ENCODE results near the gene DTX1.

The DTX1 gene

GRCh38 chr12:113088037-113088436, 31.5 kb downstream of the DTX1 start:
- Histone ChIP-seq H3K4me1 (ENCODE audit: control extremely low read depth in 1 of 4, control insufficient read depth in 4 of 4, insufficient read depth in 4 of 4, low read length in 3 of 4) (peaks cover 0 to 19% (median 15%) of the 10 kb centered on the region in 4 experiments), H3K4me3 (ENCODE audit: control insufficient read depth in 1 of 7, extremely low read depth in 1 of 7, insufficient read depth in 4 of 7, low read depth in 2 of 7, low read length in 6 of 7) (no peak overlapping the region), H3K27ac (ENCODE audit: insufficient read depth in 1 of 2, low read depth in 1 of 2, low read length in 2 of 2, poor library complexity in 1 of 2, severe bottlenecking in 2 of 2) (no peak overlapping the region), H3K27me3 (replicated peaks in 2 of 5; ENCODE audit: control insufficient read depth in 4 of 5, insufficient read depth in 5 of 5, low read length in 4 of 5) (peaks cover 0 to 9% (median 2%) of the 10 kb centered on the region in 5 experiments), H3K9me3 (ENCODE audit: control extremely low read depth in 1 of 5, control insufficient read depth in 4 of 5, insufficient read depth in 2 of 5, low read depth in 1 of 5, low read length in 4 of 5) (no peaks in the 10 kb centered on the region), H3K36me3 (ENCODE audit: control insufficient read depth in 4 of 4, insufficient read depth in 4 of 4, low read length in 3 of 4) (no peaks in the 10 kb centered on the region)
- POLR2A ChIA-PET = no interaction called here
- CTCF ChIA-PET = interaction anchor here (1.2 to 1.9 kb wide), 2 partner anchors 19 to 66 kb away, joined by 4 to 5 read pairs; no protein-coding TSS in a partner anchor
- WGBS (ENCODE audit: insufficient coverage) = 94% methylated on average over 3 of the region's 3 CpGs
- no peak for DNase-seq

DNA sequence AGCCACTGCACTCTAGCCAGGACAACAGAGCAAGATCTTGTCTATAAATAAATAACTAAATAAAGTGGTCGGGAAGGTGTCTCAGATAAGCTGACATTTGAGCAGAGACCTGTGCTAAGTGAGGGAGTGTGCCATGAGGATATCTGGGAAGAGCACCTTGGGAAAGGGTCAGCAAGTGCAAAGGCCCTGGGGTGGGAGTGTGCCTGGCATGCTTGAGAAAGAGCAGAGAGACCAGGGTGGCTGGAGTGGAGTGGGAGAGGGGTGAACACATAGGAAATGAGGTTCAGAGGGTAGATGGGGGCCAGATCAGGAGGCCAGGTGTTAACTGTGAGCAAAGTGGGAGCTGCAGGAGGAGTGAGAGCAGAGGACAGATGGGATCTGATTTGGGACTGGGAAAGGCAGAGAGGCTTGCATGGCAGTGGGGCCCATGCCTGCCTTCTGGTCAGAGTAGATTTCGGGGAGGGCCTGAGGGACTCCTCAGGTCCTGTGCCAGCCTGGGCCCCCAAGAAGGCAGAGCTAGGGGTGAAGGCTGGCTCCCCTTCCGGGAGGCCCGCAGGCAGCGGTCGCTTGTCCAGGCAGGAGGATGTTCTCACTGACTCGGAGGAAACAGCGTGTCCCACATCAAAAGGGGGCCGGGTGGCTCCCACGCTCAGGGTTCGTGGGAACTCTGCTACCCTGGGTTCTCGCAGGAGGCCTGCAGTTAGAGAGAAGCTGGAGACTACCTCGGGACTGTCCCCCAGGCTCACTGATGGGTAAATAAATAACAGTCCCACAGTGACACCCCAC, 32.6 kb downstream of the DTX1 start:
- no peaks in the 10 kb centered on the region for H3K36me3 ChIP-seq (ENCODE audit: control insufficient read depth in 4 of 4, insufficient read depth in 4 of 4, low read length in 3 of 4)
- 91% methylated on average over 11 of the region's 13 CpGs for WGBS (ENCODE audit: insufficient coverage)
- H3K4me1 ChIP-seq (ENCODE audit: control extremely low read depth in 1 of 4, control insufficient read depth in 4 of 4, insufficient read depth in 4 of 4, low read length in 3 of 4) = peaks cover 0 to 20% (median 16%) of the 10 kb centered on the region in 4 experiments
- peaks cover 0 to 9% (median 2%) of the 10 kb centered on the region in 5 experiments for H3K27me3 ChIP-seq (replicated peaks in 2 of 5; ENCODE audit: control insufficient read depth in 4 of 5, insufficient read depth in 5 of 5, low read length in 4 of 5)
- no peak overlapping the region for H3K4me3 ChIP-seq (ENCODE audit: control insufficient read depth in 1 of 7, extremely low read depth in 1 of 7, insufficient read depth in 4 of 7, low read depth in 2 of 7, low read length in 6 of 7)
- CTCF ChIA-PET = interaction anchor here (1.3 to 2.3 kb wide), 5 partner anchors 9 to 65 kb away, joined by 4 to 14 read pairs (median 6); no protein-coding TSS in a partner anchor
- no peak for DNase-seq
- H3K9me3 ChIP-seq (ENCODE audit: control extremely low read depth in 1 of 5, control insufficient read depth in 4 of 5, insufficient read depth in 2 of 5, low read depth in 1 of 5, low read length in 4 of 5) = no peaks in the 10 kb centered on the region
- POLR2A ChIA-PET = no interaction called here
- no peak overlapping the region for H3K27ac ChIP-seq (ENCODE audit: insufficient read depth in 1 of 2, low read depth in 1 of 2, low read length in 2 of 2, poor library complexity in 1 of 2, severe bottlenecking in 2 of 2)

- peaks cover 0 to 9% (median 2%) of the 10 kb centered on the region in 5 experiments for H3K27me3 ChIP-seq (replicated peaks in 2 of 5; ENCODE audit: control insufficient read depth in 4 of 5, insufficient read depth in 5 of 5, low read length in 4 of 5)
- DNase-seq = no peak
- peaks cover 0 to 20% (median 16%) of the 10 kb centered on the region in 4 experiments for H3K4me1 ChIP-seq (ENCODE audit: control extremely low read depth in 1 of 4, control insufficient read depth in 4 of 4, insufficient read depth in 4 of 4, low read length in 3 of 4)
- ChIA-PET CTCF (interaction anchor here (1.3 to 2.3 kb wide), 4 partner anchors 8 to 41 kb away, joined by 4 to 14 read pairs (median 8); no protein-coding TSS in a partner anchor), POLR2A (no interaction called here)
- no peaks in the 10 kb centered on the region for H3K36me3 ChIP-seq (ENCODE audit: control insufficient read depth in 4 of 4, insufficient read depth in 4 of 4, low read length in 3 of 4)
- no peak overlapping the region for H3K27ac ChIP-seq (ENCODE audit: insufficient read depth in 1 of 2, low read depth in 1 of 2, low read length in 2 of 2, poor library complexity in 1 of 2, severe bottlenecking in 2 of 2)
- H3K9me3 ChIP-seq (ENCODE audit: control extremely low read depth in 1 of 5, control insufficient read depth in 4 of 5, insufficient read depth in 2 of 5, low read depth in 1 of 5, low read length in 4 of 5) = no peaks in the 10 kb centered on the region
- H3K4me3 ChIP-seq (ENCODE audit: control insufficient read depth in 1 of 7, extremely low read depth in 1 of 7, insufficient read depth in 4 of 7, low read depth in 2 of 7, low read length in 6 of 7) = no peak overlapping the region
Observed at GRCh38 chr12:113089839-113090238, 33.3 kb downstream of the DTX1 start.

DNA sequence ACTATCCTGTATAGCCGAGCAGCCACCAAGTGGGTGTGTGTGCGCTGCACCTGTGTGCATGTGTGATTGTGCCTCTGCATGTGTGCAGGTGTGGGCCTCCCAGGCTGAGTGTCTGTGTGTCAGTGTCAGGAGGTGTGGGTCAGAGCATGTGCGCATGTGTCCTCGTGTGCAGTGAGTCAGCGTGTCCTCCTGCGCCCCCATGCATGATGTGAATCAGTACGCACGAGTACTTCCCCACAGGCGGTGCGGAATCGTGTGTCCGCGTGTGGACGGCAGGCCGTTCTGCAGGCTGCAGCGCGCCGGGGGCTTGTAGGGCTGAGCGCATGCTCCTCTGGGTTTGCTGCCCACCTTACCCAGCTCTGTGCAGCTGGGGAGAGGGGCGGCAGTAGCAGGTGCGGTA, 34.2 kb downstream of the DTX1 start:
- no peak overlapping the region for H3K4me3 ChIP-seq (ENCODE audit: control insufficient read depth in 1 of 7, extremely low read depth in 1 of 7, insufficient read depth in 4 of 7, low read depth in 2 of 7, low read length in 6 of 7)
- CTCF ChIA-PET = interaction anchor here (1.3 to 2.7 kb wide), 5 partner anchors 11 to 47 kb away, joined by 4 to 14 read pairs (median 7); no protein-coding TSS in a partner anchor
- no peaks in the 10 kb centered on the region for H3K9me3 ChIP-seq (ENCODE audit: control extremely low read depth in 1 of 5, control insufficient read depth in 4 of 5, insufficient read depth in 2 of 5, low read depth in 1 of 5, low read length in 4 of 5)
- H3K27me3 ChIP-seq (replicated peaks in 2 of 5; ENCODE audit: control insufficient read depth in 4 of 5, insufficient read depth in 5 of 5, low read length in 4 of 5) = peaks cover 0 to 9% (median 2%) of the 10 kb centered on the region in 5 experiments
- H3K36me3 ChIP-seq (ENCODE audit: control insufficient read depth in 4 of 4, insufficient read depth in 4 of 4, low read length in 3 of 4) = no peaks in the 10 kb centered on the region
- POLR2A ChIA-PET = no interaction called here
- H3K4me1 ChIP-seq (ENCODE audit: control extremely low read depth in 1 of 4, control insufficient read depth in 4 of 4, insufficient read depth in 4 of 4, low read length in 3 of 4) = peaks cover 0 to 20% (median 16%) of the 10 kb centered on the region in 4 experiments
- no peak overlapping the region for H3K27ac ChIP-seq (ENCODE audit: insufficient read depth in 1 of 2, low read depth in 1 of 2, low read length in 2 of 2, poor library complexity in 1 of 2, severe bottlenecking in 2 of 2)
- DNase-seq = no peak
- 81% methylated on average over 19 of the region's 21 CpGs for WGBS (ENCODE audit: insufficient coverage)

- H3K27me3 ChIP-seq (replicated peaks in 2 of 5; ENCODE audit: control insufficient read depth in 4 of 5, insufficient read depth in 5 of 5, low read length in 4 of 5) = peaks cover 0 to 9% (median 0%) of the 10 kb centered on the region in 5 experiments
- whole genome bisulfite sequencing (ENCODE audit: insufficient coverage) = 93% methylated on average over 2 of the region's 3 CpGs
- DNase-seq = no peak
- POLR2A ChIA-PET = interaction anchor here (0.6 kb wide), 1 partner anchor 82 kb away, joined by 3 read pairs; no protein-coding TSS in a partner anchor
- CTCF ChIA-PET = interaction anchor here (1.3 to 3.1 kb wide), 5 partner anchors 11 to 46 kb away, joined by 4 to 23 read pairs (median 4); no protein-coding TSS in a partner anchor
- peaks cover 0 to 16% (median 12%) of the 10 kb centered on the region in 4 experiments for H3K4me1 ChIP-seq (ENCODE audit: control extremely low read depth in 1 of 4, control insufficient read depth in 4 of 4, insufficient read depth in 4 of 4, low read length in 3 of 4)
- no peak overlapping the region for H3K4me3 ChIP-seq (ENCODE audit: control insufficient read depth in 1 of 7, extremely low read depth in 1 of 7, insufficient read depth in 4 of 7, low read depth in 2 of 7, low read length in 6 of 7)
- H3K36me3 ChIP-seq (ENCODE audit: control insufficient read depth in 4 of 4, insufficient read depth in 4 of 4, low read length in 3 of 4) = no peaks in the 10 kb centered on the region
- H3K27ac ChIP-seq (ENCODE audit: insufficient read depth in 1 of 2, low read depth in 1 of 2, low read length in 2 of 2, poor library complexity in 1 of 2, severe bottlenecking in 2 of 2) = no peak overlapping the region
- no peaks in the 10 kb centered on the region for H3K9me3 ChIP-seq (ENCODE audit: control extremely low read depth in 1 of 5, control insufficient read depth in 4 of 5, insufficient read depth in 2 of 5, low read depth in 1 of 5, low read length in 4 of 5)
Observed at GRCh38 chr12:113091506-113091905, 35.0 kb downstream of the DTX1 start.

GRCh38 chr12:113092607-113093408, 36.3 kb downstream of the DTX1 start:
- Histone ChIP-seq H3K4me3 (ENCODE audit: control insufficient read depth in 1 of 7, extremely low read depth in 1 of 7, insufficient read depth in 4 of 7, low read depth in 2 of 7, low read length in 6 of 7) (peak overlapping the region in 4 of 7 experiments; percentile 26 to 66 (median 44)), H3K27me3 (replicated peaks in 2 of 5; ENCODE audit: control insufficient read depth in 4 of 5, insufficient read depth in 5 of 5, low read length in 4 of 5) (peaks cover 0 to 9% (median 0%) of the 10 kb centered on the region in 5 experiments), H3K36me3 (ENCODE audit: control insufficient read depth in 4 of 4, insufficient read depth in 4 of 4, low read length in 3 of 4) (no peaks in the 10 kb centered on the region), H3K27ac (ENCODE audit: insufficient read depth in 1 of 2, low read depth in 1 of 2, low read length in 2 of 2, poor library complexity in 1 of 2, severe bottlenecking in 2 of 2) (no peak overlapping the region), H3K4me1 (ENCODE audit: control extremely low read depth in 1 of 4, control insufficient read depth in 4 of 4, insufficient read depth in 4 of 4, low read length in 3 of 4) (peaks cover 0 to 8% (median 2%) of the 10 kb centered on the region in 4 experiments), H3K9me3 (ENCODE audit: control extremely low read depth in 1 of 5, control insufficient read depth in 4 of 5, insufficient read depth in 2 of 5, low read depth in 1 of 5, low read length in 4 of 5) (no peaks in the 10 kb centered on the region)
- ChIA-PET POLR2A (no interaction called here), CTCF (interaction anchor here (0.6 to 3.1 kb wide), 15 partner anchors 8 to 238 kb away, joined by 3 to 23 read pairs (median 4); no protein-coding TSS in a partner anchor)
- WGBS (ENCODE audit: insufficient coverage) = 4% methylated on average over 18 of the region's 31 CpGs
- DNase-seq = peak; percentile 34 to 55 (median 54)

Data from common myeloid progenitor, CD34-positive (primary cell).